CD14-positive monocyte (primary cell): ENCODE results near the gene CD14. TPM values are rescaled to one million over a fixed set of nuclear protein-coding genes. Genes with fewer than 3 reads are reported as not detected.

ENCODE experiments used
- DNase-seq, 3 donors: peaks; one replicate each; pipeline ENCODE4 v3.0.0-alpha.2; 2011 to 2022
- H2AFZ ChIP-seq: 2 replicates; pipeline ENCODE4 v1.6.0; 2012; ENCODE audit warnings: mild to moderate bottlenecking, low read depth, low read length, inconsistent platforms; ENCODE audit not compliant: insufficient read depth, poor library complexity, severe bottlenecking
- H3K27ac ChIP-seq, 2 donors: 1 replicate in 1 of 2; 2 replicates in 1 of 2; pipeline ENCODE4 v1.5.1; 2012 to 2013; ENCODE audit warnings: low read length in 2 of 2, control low read depth in 1 of 2, inconsistent platforms in 1 of 2, low read depth in 1 of 2, mild to moderate bottlenecking in 1 of 2
- H3K27me3 ChIP-seq, 2 donors: one replicate each; pipeline versions ENCODE4 v1.6.0 to v1.6.1; 2011 to 2013; ENCODE audit warnings: low read length in 2 of 2; ENCODE audit not compliant: control insufficient read depth in 2 of 2, insufficient read depth in 2 of 2
- H3K36me3 ChIP-seq, 2 donors: replicated peaks in 1 of 2; 1 replicate in 1 of 2; 2 replicates in 1 of 2; pipeline versions ENCODE4 v1.5.1 to v1.6.1; 2012 to 2013; ENCODE audit warnings: low read length in 2 of 2, control low read depth in 1 of 2, inconsistent platforms in 1 of 2, mild to moderate bottlenecking in 1 of 2; ENCODE audit not compliant: insufficient read depth in 2 of 2, control insufficient read depth in 1 of 2
- H3K4me1 ChIP-seq, 2 donors: 1 replicate in 1 of 2; 2 replicates in 1 of 2; pipeline versions ENCODE4 v1.5.1 to v1.6.1; 2012 to 2013; ENCODE audit warnings: low read length in 2 of 2, control low read depth in 1 of 2, inconsistent platforms in 1 of 2, mild to moderate bottlenecking in 1 of 2, moderate library complexity in 1 of 2; ENCODE audit not compliant: insufficient read depth in 2 of 2, control insufficient read depth in 1 of 2
- H3K4me2 ChIP-seq: replicated peaks from 2 replicates; pipeline ENCODE3; 2012; ENCODE audit warnings: low read length, moderate library complexity, mild to moderate bottlenecking; ENCODE audit not compliant: poor library complexity, severe bottlenecking; ENCODE audit errors: extremely low read depth
- H3K4me3 ChIP-seq, 3 experiments: fragments of 200-600 bp in 1 of 3; sonication (generic) in 1 of 3; replicated peaks in 1 of 3; 1 replicate in 2 of 3; 2 replicates in 1 of 3; pipeline ENCODE4 v1.5.1; 2011 to 2013; ENCODE audit warnings: low read length in 3 of 3, mild to moderate bottlenecking in 3 of 3, control low read depth in 2 of 3, low read depth in 2 of 3, inconsistent platforms in 1 of 3, moderate library complexity in 1 of 3
- H3K79me2 ChIP-seq: 2 replicates; pipeline ENCODE4 v1.6.0; 2012; ENCODE audit warnings: mild to moderate bottlenecking, control low read depth, inconsistent platforms, low read length, moderate library complexity; ENCODE audit not compliant: insufficient read depth
- H3K9ac ChIP-seq: 2 replicates; pipeline ENCODE4 v1.6.0; 2017; ENCODE audit warnings: low read length, mild to moderate bottlenecking; ENCODE audit not compliant: insufficient read depth, poor library complexity, severe bottlenecking
- H3K9me3 ChIP-seq, 2 donors: replicated peaks in 1 of 2; 1 replicate in 1 of 2; 2 replicates in 1 of 2; pipeline versions ENCODE4 v1.5.1 to v1.6.1; 2012 to 2013; ENCODE audit warnings: low read length in 2 of 2, control low read depth in 1 of 2; ENCODE audit not compliant: control insufficient read depth in 1 of 2, insufficient read depth in 1 of 2
- H4K20me1 ChIP-seq: 2 replicates; pipeline ENCODE4 v1.6.0; 2012; ENCODE audit warnings: mild to moderate bottlenecking, low read length, control low read depth, moderate library complexity; ENCODE audit not compliant: insufficient read depth
- H3K27ac Mint-ChIP-seq, 7 donors: one replicate each; pipeline ENCODE4 v1.8.0; 2020; ENCODE audit warnings: mild to moderate bottlenecking in 7 of 7, mixed read lengths in 7 of 7, moderate library complexity in 6 of 7, inconsistent platforms in 2 of 7
- H3K27me3 Mint-ChIP-seq, 3 donors: one replicate each; pipeline ENCODE4 v1.8.0; 2021 to 2022; ENCODE audit warnings: low read depth in 3 of 3, mild to moderate bottlenecking in 3 of 3, mixed read lengths in 3 of 3, moderate library complexity in 3 of 3, inconsistent platforms in 1 of 3
- H3K36me3 Mint-ChIP-seq, 2 donors: one replicate each; pipeline ENCODE4 v1.8.0; 2020; ENCODE audit warnings: mixed read lengths in 2 of 2, inconsistent platforms in 1 of 2, mild to moderate bottlenecking in 1 of 2
- H3K4me1 Mint-ChIP-seq: one replicate; pipeline ENCODE4 v1.8.0; 2020; ENCODE audit warnings: mild to moderate bottlenecking, mixed read lengths
- H3K4me3 Mint-ChIP-seq, 2 donors: one replicate each; pipeline ENCODE4 v1.8.0; 2020; ENCODE audit warnings: mild to moderate bottlenecking in 2 of 2, mixed read lengths in 2 of 2, moderate library complexity in 1 of 2
- H3K9me3 Mint-ChIP-seq, 7 donors: one replicate each; pipeline ENCODE4 v1.8.0; 2020 to 2022; ENCODE audit warnings: mixed read lengths in 7 of 7, mild to moderate bottlenecking in 6 of 7, moderate library complexity in 6 of 7, inconsistent platforms in 2 of 7
- CTCF ChIP-seq: fragments of 200-600 bp; IDR thresholded peaks from one replicate; pipeline ENCODE4 v1.8.0; 2022; ENCODE audit warnings: antibody characterized with exemption, mild to moderate bottlenecking
- WGBS: methylation state at CpG from one replicate; pipeline ENCODE4 v1.1.5; 2013; ENCODE audit warnings: missing lambda C conversion rate; ENCODE audit not compliant: insufficient coverage; 5-methylcytosine and 5-hydroxymethylcytosine counted together
- intact Hi-C, 2 donors: fragments of 100-400 bp; cut with micrococcal nuclease; formaldehyde crosslinking; loops; one replicate each; pipeline versions ENCODE4 v1.15.0 to v1.15.1; 2023
- polyA plus RNA-seq, 3 donors: library from polyadenylated mRNA; depleted of rRNA in 1 of 3; unstranded in 2 of 3; stranded (reverse) in 1 of 3; fragments of 300-500 nt in 2 of 3; fragments of >200 nt in 1 of 3; fragmentation: Illumina TruSeq in 2 of 3; gene quantifications; 1 replicate in 2 of 3; 2 replicates in 1 of 3; pipeline ENCODE4 v1.2.3, GENCODE V29; 2012 to 2021

The CD14 gene
- polyA plus RNA-seq, 3 donors: 1,687 to 3,095 (median 2,434) TPM

- peaks cover 0 to 3% (median 0%) of the 10 kb centered on the region in 7 donors for H3K9me3 Mint-ChIP-seq
- Histone ChIP-seq H3K9me3 (no peaks in the 10 kb centered on the region), H3K9ac (no peak overlapping the region), H4K20me1 (peaks cover 10% of the 10 kb centered on the region), H2AFZ (no peak overlapping the region), H3K27ac (peak overlapping the region in 1 of 2 donors; percentile 86), H3K4me3 (no peak overlapping the region), H3K4me2 (no peak overlapping the region), H3K79me2 (peaks cover 37% of the 10 kb centered on the region), H3K36me3 (peaks cover 7% of the 10 kb centered on the region in 2 donors), H3K27me3 (no peaks in the 10 kb centered on the region), H3K4me1 (peaks cover 43 to 68% of the 10 kb centered on the region in 2 donors)
- peaks cover 0 to 7% (median 3%) of the 10 kb centered on the region in 3 donors for H3K27me3 Mint-ChIP-seq
- H3K4me1 Mint-ChIP-seq: peaks cover 63% of the 10 kb centered on the region
- H3K4me3 Mint-ChIP-seq: peak overlapping the region in 1 of 2 donors; percentile 30
- peak overlapping the region in 6 of 7 donors; percentile 56 to 98 (median 94) for H3K27ac Mint-ChIP-seq
- H3K36me3 Mint-ChIP-seq: peaks cover 12 to 20% of the 10 kb centered on the region in 2 donors
- WGBS: 77% methylated on average over 4 of the region's 10 CpGs
- intact Hi-C loops: loop anchor here in 1 of 2 donors (5.0 kb wide), 1 partner anchor 90 kb away; the partner anchor contains the start of gene EIF4EBP3
- no peak for TF ChIP-seq CTCF
- peak in 1 of 3 donors; percentile 26 for DNase-seq
Observed at GRCh38 chr5:140637371-140638100, 4.6 kb upstream of the CD14 start.

GRCh38 chr5:140635291-140636257 is 2.6 kb upstream of the CD14 start:
- peak in 1 of 3 donors; percentile 43 for DNase-seq
- peaks cover 60% of the 10 kb centered on the region for H3K4me1 Mint-ChIP-seq
- no peak overlapping the region for H3K4me2 ChIP-seq
- peaks cover 43 to 66% of the 10 kb centered on the region in 2 donors for H3K4me1 ChIP-seq
- H3K36me3 Mint-ChIP-seq: peaks cover 18 to 29% of the 10 kb centered on the region in 2 donors
- peaks cover 0 to 6% (median 3%) of the 10 kb centered on the region in 7 donors for H3K9me3 Mint-ChIP-seq
- intact Hi-C loops: loop anchor here (2.0 to 5.0 kb wide), 3 partner anchors 59 to 88 kb away; partner anchors contain the start of gene EIF4EBP3 (in 1 of the 2)
- peak overlapping the region; percentile 83 to 99 (median 97) for H3K27ac Mint-ChIP-seq
- H3K36me3 ChIP-seq: peaks cover 14 to 21% of the 10 kb centered on the region in 2 donors
- peaks cover 50% of the 10 kb centered on the region for H3K79me2 ChIP-seq
- H3K27ac ChIP-seq: peak overlapping the region in 1 of 2 donors; percentile 29
- no peak overlapping the region for H3K4me3 ChIP-seq
- no peaks in the 10 kb centered on the region for H3K9me3 ChIP-seq
- 100% methylated on average over 2 of the region's 8 CpGs for WGBS
- no peaks in the 10 kb centered on the region for H3K27me3 ChIP-seq
- peaks cover 29% of the 10 kb centered on the region for H4K20me1 ChIP-seq
- TF ChIP-seq CTCF: peak; percentile 50
- peaks cover 0 to 5% (median 5%) of the 10 kb centered on the region in 3 donors for H3K27me3 Mint-ChIP-seq
- H3K4me3 Mint-ChIP-seq: no peak overlapping the region
- no peak overlapping the region for H3K9ac ChIP-seq
- H2AFZ ChIP-seq: no peak overlapping the region
